Measurements from ENCODE around the gene TRERF1.

Gene TRERF1

GRCh38 chr6:42301986-42302385 is 149.7 kb downstream of the TRERF1 start:
- no peak for DNase-seq (ENCODE audit: low spot score)

GRCh38 chr6:42300701-42301100 is 151.0 kb downstream of the TRERF1 start:
- DNase-seq (ENCODE audit: low spot score) = no peak

GRCh38 chr6:42300185-42300584 is 151.5 kb downstream of the TRERF1 start:
- DNase-seq (ENCODE audit: low spot score) = no peak

- no peak for DNase-seq (ENCODE audit: low spot score)
Measured at GRCh38 chr6:42297661-42298060, 154.1 kb downstream of the TRERF1 start.

- no peak for DNase-seq (ENCODE audit: low spot score)
Measured at GRCh38 chr6:42296614-42297013, 155.1 kb downstream of the TRERF1 start.

GRCh38 chr6:42295677-42296076 is 156.0 kb downstream of the TRERF1 start:
- DNase-seq (ENCODE audit: low spot score) = no peak

GRCh38 chr6:42295181-42295580 is 156.5 kb downstream of the TRERF1 start:
- DNase-seq (ENCODE audit: low spot score) = no peak

GRCh38 chr6:42294759-42295158 is 157.0 kb downstream of the TRERF1 start:
- DNase-seq (ENCODE audit: low spot score) = no peak

- DNase-seq (ENCODE audit: low spot score) = no peak
Measured at GRCh38 chr6:42293386-42293977, 158.2 kb downstream of the TRERF1 start.

- DNase-seq (ENCODE audit: low spot score) = no peak
Measured at GRCh38 chr6:42292004-42292740, 159.6 kb downstream of the TRERF1 start.

GRCh38 chr6:42287756-42288155 is 164.0 kb downstream of the TRERF1 start:
- DNase-seq (ENCODE audit: low spot score) = no peak

GRCh38 chr6:42281570-42281969 is 170.2 kb downstream of the TRERF1 start:
- DNase-seq (ENCODE audit: low spot score) = no peak

- no peak for DNase-seq (ENCODE audit: low spot score)
Measured at GRCh38 chr6:42280966-42281533, 170.7 kb downstream of the TRERF1 start.

- no peak for DNase-seq (ENCODE audit: low spot score)
Measured at GRCh38 chr6:42279966-42280629, 171.6 kb downstream of the TRERF1 start.

GRCh38 chr6:42279144-42279781 is 172.5 kb downstream of the TRERF1 start:
- DNase-seq (ENCODE audit: low spot score) = no peak

GRCh38 chr6:42278131-42278853 is 173.4 kb downstream of the TRERF1 start:
- no peak for DNase-seq (ENCODE audit: low spot score)

GRCh38 chr6:42276034-42276890 is 175.5 kb downstream of the TRERF1 start:
- DNase-seq (ENCODE audit: low spot score) = no peak

GRCh38 chr6:42275376-42276033 is 176.2 kb downstream of the TRERF1 start:
- DNase-seq (ENCODE audit: low spot score) = no peak

- no peak for DNase-seq (ENCODE audit: low spot score)
Measured at GRCh38 chr6:42274898-42275297, 176.8 kb downstream of the TRERF1 start.
